Measurements from ENCODE around the gene PSMC3. TPM values are rescaled to one million over a fixed set of nuclear protein-coding genes. Genes with fewer than 3 reads are reported as not detected.

PSMC3 gene
- total and polyA plus RNA-seq, 9 of the 15 experiments (the other 6 are each of a cell fraction or from before 2014, with no cell fraction given), result 44.3 to 324 (median 240) TPM

DNA sequence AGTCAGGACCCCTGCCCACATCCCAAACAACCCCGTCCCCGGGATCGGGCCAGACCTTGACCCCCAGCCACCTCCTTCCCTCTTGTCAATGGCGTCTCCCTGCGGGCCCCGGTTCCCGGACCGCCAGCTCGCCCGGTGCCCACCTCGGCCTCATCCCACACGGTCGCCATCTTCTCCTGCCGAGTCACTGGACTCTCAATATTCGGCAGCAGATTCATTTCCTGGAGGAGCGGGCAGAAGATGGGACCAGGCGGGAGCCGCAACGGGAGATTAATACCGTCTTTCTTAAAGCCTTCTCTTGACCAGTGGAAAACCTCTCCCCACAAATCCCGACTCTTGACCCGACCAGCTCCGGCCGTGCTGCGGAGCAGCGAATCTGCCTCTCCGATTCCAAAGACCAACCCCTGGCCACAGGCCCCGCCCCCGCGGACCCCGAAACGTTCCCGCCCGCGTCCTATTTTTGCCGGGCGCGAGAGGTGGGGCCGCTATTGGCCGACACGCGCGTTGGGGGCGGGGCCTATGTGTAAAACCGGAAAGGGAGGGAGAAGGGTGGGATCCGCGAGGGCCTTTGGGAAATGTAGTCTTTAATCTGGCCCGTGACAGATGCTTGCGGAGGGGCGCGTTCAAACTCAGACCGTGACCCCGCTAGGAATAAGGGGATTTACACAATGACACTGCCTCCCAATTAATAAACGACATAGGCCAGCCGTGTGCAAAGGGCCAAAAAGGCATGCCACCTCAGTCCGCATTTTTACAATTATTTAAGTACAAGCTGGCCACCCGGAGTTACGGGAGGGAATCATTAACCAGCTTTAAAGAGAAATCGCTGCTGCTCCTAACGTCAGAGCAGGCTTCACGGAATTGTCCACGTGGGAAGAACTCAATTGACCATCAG is at the start of gene PSMC3 (continued):
- TF ChIP-seq CTCF (IDR thresholded peaks at IDR 0.05 in 2 of 3, conservative IDR thresholded peaks at IDR 0.05 in 1 of 3; ENCODE audit: insufficient read depth in 2 of 3, low read depth in 1 of 3, low read length in 3 of 3) (0 out of 6 replicates have a peak, but pooled peaks of 1 of the 3 experiments have one; percentile 6), ELK1 (CRISPR knock-in tag; IDR thresholded peaks at IDR 0.05) (no peak), CREB3L1 (IDR thresholded peaks at IDR 0.05; ENCODE audit: borderline replicate concordance, low read depth) (peak; percentile 75; the same call in 1 of the 2 replicates), NR2C1 (IDR thresholded peaks at IDR 0.05) (peak; percentile 70), NR2C1 (tag; IDR thresholded peaks at IDR 0.05) (peak; percentile 66), RBBP5 (IDR thresholded peaks at IDR 0.05; ENCODE audit: borderline replicate concordance, insufficient read depth, low read length, poor library complexity, severe bottlenecking) (peak; percentile 96), NFATC3 (IDR thresholded peaks at IDR 0.05) (0 out of 2 replicates have a peak, but pooled peaks have one; percentile 23), BACH1 (tag; IDR thresholded peaks at IDR 0.05) (peak; percentile 50; the same call in 1 of the 2 replicates), SOX6 (IDR thresholded peaks at IDR 0.05) (peak; percentile 89), CHD2 (IDR thresholded peaks at IDR 0.05; ENCODE audit: low read depth, low read length) (peak; percentile 49), TOE1 (IDR thresholded peaks at IDR 0.05; ENCODE audit: borderline replicate concordance) (peak; percentile 92), TOE1 (CRISPR knock-in tag; IDR thresholded peaks at IDR 0.05; ENCODE audit: borderline replicate concordance, low read depth) (no peak), POLR2B (IDR thresholded peaks at IDR 0.05; ENCODE audit: low read depth, partially characterized antibody) (peak; percentile 95), CHD1 (IDR thresholded peaks at IDR 0.05; ENCODE audit: low read length) (peak; percentile 76), TFAP4 (CRISPR knock-in tag; IDR thresholded peaks at IDR 0.05; ENCODE audit: borderline replicate concordance) (peak; percentile 72; the same call in 1 of the 2 replicates), TAF7 (tag; IDR thresholded peaks at IDR 0.05) (peak; percentile 99), ZNF140 (CRISPR knock-in tag; IDR thresholded peaks at IDR 0.05) (no peak), HCFC1 (IDR thresholded peaks at IDR 0.05; ENCODE audit: low read depth, low read length) (peak; percentile 90), ELF4 (CRISPR knock-in tag; IDR thresholded peaks at IDR 0.05) (peak; percentile 28; the same call in 1 of the 2 replicates), ZFP1 (CRISPR knock-in tag; IDR thresholded peaks at IDR 0.05) (no peak), NFIC (IDR thresholded peaks at IDR 0.05) (peak; percentile 89), TCF7L2 (IDR thresholded peaks at IDR 0.05; ENCODE audit: low read depth, low read length) (no peak), ATF7 (IDR thresholded peaks at IDR 0.05) (peak; percentile 74), ZC3H8 (IDR thresholded peaks at IDR 0.05) (peak; percentile 81; the same call in 1 of the 2 replicates)
